HepG2 (cell line): ENCODE measurements around the gene CPNE4. TPM values are rescaled to one million over a fixed set of nuclear protein-coding genes. Genes with fewer than 3 reads are reported as not detected.

Source experiments
- ATAC-seq: fragments of 200-7000 bp; cut with Tn5 transposase; 3 replicates; pipeline ENCODE4 v1.9.1; 2020; ENCODE audit warnings: mild to moderate bottlenecking, moderate library complexity
- BruUV-seq: library from RNA; stranded (reverse); fragments of 400-500 nt; replicated peaks from 2 replicates; lab custom pipeline; 2021; lab: Mats Ljungman, UMichigan
- CTCF ChIA-PET: fragments of 300-600 bp; formaldehyde crosslinking; extraction: SDS; loops from one replicate; lab custom pipeline; 2021; ENCODE audit warnings: low total read pairs, inconsistent platforms, low intra/inter-chr PET ratio; lab: Yijun Ruan, JAX
- POLR2A ChIA-PET: fragments of 350-600 bp; sonication (Branson Sonifier 250); formaldehyde crosslinking; loops from one replicate; lab custom pipeline; 2020; ENCODE audit warnings: antibody characterized with exemption, inconsistent platforms; lab: Yijun Ruan, JAX
- DNase-seq: peaks from one replicate; pipeline ENCODE4 v3.0.0-alpha.2; 2015; ENCODE audit warnings: low spot score
- FAIRE-seq: peaks from 3 replicates; lab custom pipeline; 2011; peaks lifted over from hg19 to GRCh38; lab: Jason Lieb, UNC
- H2AFZ ChIP-seq: one replicate; pipeline ENCODE4 v1.6.1; 2011; ENCODE audit warnings: low read length, inconsistent platforms
- H3K27ac ChIP-seq: fragments of 300-600 bp; 3 replicates; pipeline ENCODE4 v1.8.0; 2011; ENCODE audit warnings: mixed run types, mild to moderate bottlenecking, mixed read lengths, low read length, inconsistent platforms; ENCODE audit not compliant: insufficient read depth; ENCODE audit errors: extremely low read length
- H3K27me3 ChIP-seq, 2 experiments: fragments of 200-600 bp in 1 of 2; 2 replicates in 1 of 2; 3 replicates in 1 of 2; pipeline versions ENCODE4 v1.6.0 to v1.8.0; 2011; ENCODE audit warnings: low read length in 2 of 2, mild to moderate bottlenecking in 2 of 2, moderate library complexity in 2 of 2, inconsistent platforms in 1 of 2; ENCODE audit not compliant: insufficient read depth in 2 of 2, control insufficient read depth in 1 of 2
- H3K36me3 ChIP-seq, 2 experiments: fragments of 200-600 bp in 1 of 2; replicated peaks in 1 of 2; 2 replicates in 1 of 2; 3 replicates in 1 of 2; pipeline versions ENCODE4 v1.5.1 to v1.8.0; 2011; ENCODE audit warnings: low read length in 2 of 2, inconsistent platforms in 1 of 2; ENCODE audit not compliant: insufficient read depth in 2 of 2, control insufficient read depth in 1 of 2
- H3K4me1 ChIP-seq: 2 replicates; pipeline ENCODE4 v1.5.1; 2012; ENCODE audit warnings: low read length, inconsistent platforms; ENCODE audit not compliant: insufficient read depth
- H3K4me2 ChIP-seq: 2 replicates; pipeline ENCODE4 v1.6.0; 2011; ENCODE audit warnings: low read depth, low read length, inconsistent platforms
- H3K4me3 ChIP-seq, 3 experiments: fragments of 200-600 bp in 1 of 3; sonication (generic), shearing (Covaris generic) in 1 of 3; replicated peaks in 1 of 3; 2 replicates each; pipeline ENCODE4 v1.5.1; 2011 to 2016; ENCODE audit warnings: low read length in 3 of 3, inconsistent platforms in 2 of 3, low read depth in 2 of 3, mild to moderate bottlenecking in 2 of 3, control low read depth in 1 of 3, mixed read lengths in 1 of 3; ENCODE audit not compliant: insufficient read depth in 1 of 3
- H3K79me2 ChIP-seq: one replicate; pipeline ENCODE4 v1.6.1; 2011; ENCODE audit warnings: low read length, inconsistent platforms; ENCODE audit not compliant: insufficient read depth
- H3K9ac ChIP-seq: 2 replicates; pipeline ENCODE4 v1.6.0; 2011; ENCODE audit warnings: mild to moderate bottlenecking, low read depth, low read length, inconsistent platforms; ENCODE audit not compliant: insufficient read depth
- H3K9me3 ChIP-seq: 2 replicates; pipeline ENCODE4 v1.5.1; 2012; ENCODE audit warnings: mild to moderate bottlenecking, low read length
- H4K20me1 ChIP-seq: 2 replicates; pipeline ENCODE4 v1.6.0; 2011; ENCODE audit warnings: inconsistent platforms, mild to moderate bottlenecking, low read length, moderate library complexity; ENCODE audit not compliant: insufficient read depth
- DRAP1 ChIP-seq: IDR thresholded peaks from 2 replicates; pipeline ENCODE4 v1.6.1; 2016; ENCODE audit warnings: missing genetic modification reagents, missing compliant biosample characterization
- IKZF5 ChIP-seq: IDR thresholded peaks from 2 replicates; pipeline ENCODE4 v1.6.1; 2018; ENCODE audit warnings: missing genetic modification reagents, mild to moderate bottlenecking, missing compliant biosample characterization
- IRX3 ChIP-seq: sonication (generic); formaldehyde crosslinking; IDR thresholded peaks from 2 replicates; pipeline ENCODE4 v1.8.1; 2023; ENCODE audit warnings: mild to moderate bottlenecking, low read depth, missing genetic modification reagents, borderline replicate concordance
- NFATC3 ChIP-seq: sonication (generic); formaldehyde crosslinking; IDR thresholded peaks from 2 replicates; pipeline ENCODE4 v1.5.1; 2020; ENCODE audit warnings: mild to moderate bottlenecking, missing genetic modification reagents
- ZFAT ChIP-seq: sonication (generic); formaldehyde crosslinking; conservative IDR thresholded peaks from 2 replicates; pipeline ENCODE4 v1.8.1; 2023; ENCODE audit warnings: missing genetic modification reagents, inconsistent platforms
- ZFX ChIP-seq: sonication (generic); formaldehyde crosslinking; IDR thresholded peaks from 2 replicates; pipeline ENCODE4 v1.4.0; 2020; ENCODE audit warnings: mild to moderate bottlenecking, low read depth, missing genetic modification reagents, moderate library complexity
- ZNF253 ChIP-seq: sonication (generic); formaldehyde crosslinking; IDR thresholded peaks from 2 replicates; pipeline ENCODE4 v1.8.0; 2022; ENCODE audit warnings: mild to moderate bottlenecking, missing genetic modification reagents, borderline replicate concordance
- ZNF281 ChIP-seq: sonication (generic); formaldehyde crosslinking; IDR thresholded peaks from 2 replicates; pipeline ENCODE4 v1.4.0; 2020; ENCODE audit warnings: missing genetic modification reagents, borderline replicate concordance
- ZNF296 ChIP-seq: sonication (generic); formaldehyde crosslinking; conservative IDR thresholded peaks from 2 replicates; pipeline ENCODE4 v1.5.0; 2020; ENCODE audit warnings: mild to moderate bottlenecking, missing genetic modification reagents
- WGBS: methylation state at CpG from one replicate; pipeline ENCODE4 v1.1.6; 2017; ENCODE audit warnings: low lambda C conversion rate; 5-methylcytosine and 5-hydroxymethylcytosine counted together
- in situ Hi-C: cut with HindIII; loops from 2 replicates; pipeline ENCODE4 v1.10.0; 2017; ENCODE audit warnings: low pct_unique_long_range_greater_than_20kb; ENCODE audit not compliant: extremely low pct_ligation_motif_present
- intact Hi-C: fragments of 100-400 bp; cut with micrococcal nuclease; formaldehyde crosslinking; loops from one replicate; pipeline ENCODE4 v1.10.0; 2022; ENCODE audit not compliant: unreplicated experiment
- polyA plus RNA-seq, 8 experiments: library from polyadenylated mRNA; depleted of rRNA in 3 of 8; stranded (reverse) in 7 of 8; unstranded in 1 of 8; fragments of >200 nt; fragmentation: Illumina TruSeq in 4 of 8; extraction: Trizol in 4 of 8; gene quantifications; 2 replicates each; pipeline versions ENCODE4 v1.2.1 to v1.2.3, GENCODE V29; 2011 to 2016; ENCODE audit warnings: low read depth in 4 of 8, missing spikeins in 1 of 8, mixed read lengths in 1 of 8; ENCODE audit not compliant: insufficient read depth in 1 of 8
- total RNA-seq, 5 experiments: library from RNA; depleted of rRNA; stranded (reverse); fragments of >200 nt; fragmentation: Illumina TruSeq; extraction: Trizol; gene quantifications; 2 replicates each; pipeline ENCODE4 v1.2.3, GENCODE V29; 2016; ENCODE audit warnings: low read depth in 1 of 5

Gene CPNE4
- total and polyA plus RNA-seq, 2 of the 13 experiments (the other 11 are each of a cell fraction or from before 2014, with no cell fraction given), result not detected

- ATAC-seq (no peak), DNase-seq (no peak), FAIRE-seq (no peak)
- no peaks in the 10 kb centered on the region for H3K79me2 ChIP-seq
- H3K27ac ChIP-seq, result no peak overlapping the region
- intact Hi-C loops, result no loop called here
- POLR2A ChIA-PET, result no interaction called here
- no peaks in the 10 kb centered on the region for H3K36me3 ChIP-seq
- no peak overlapping the region for H3K9ac ChIP-seq
- H4K20me1 ChIP-seq, result no peaks in the 10 kb centered on the region
- CTCF ChIA-PET, result no interaction called here
- BruUV-seq, result no TSS peak
- H3K4me1 ChIP-seq, result no peaks in the 10 kb centered on the region
- H3K4me3 ChIP-seq, result no peak overlapping the region
- no peaks in the 10 kb centered on the region for H3K27me3 ChIP-seq
- no peak for TF ChIP-seq ZNF296 (CRISPR knock-in tag)
- no peak for TF ChIP-seq ZFAT (CRISPR knock-in tag)
- TF ChIP-seq NFATC3 (CRISPR knock-in tag), result no peak
- TF ChIP-seq IKZF5, result no peak
- no peak for TF ChIP-seq ZNF281 (CRISPR knock-in tag)
- no peak for TF ChIP-seq IRX3
- no peak for TF ChIP-seq ZFX (CRISPR knock-in tag)
- no peak for TF ChIP-seq ZNF253 (CRISPR knock-in tag)
- TF ChIP-seq DRAP1 (CRISPR knock-in tag), result no peak
- H3K9me3 ChIP-seq, result no peaks in the 10 kb centered on the region
- in situ Hi-C loops, result no loop called here
- no peak overlapping the region for H3K4me2 ChIP-seq
- no peak overlapping the region for H2AFZ ChIP-seq
- WGBS, result 4% methylated on average over 1 of the region's 1 CpG
These were observed 426.5 kb downstream of the CPNE4 start for GRCh38 chr3:131608296-131608695.
